Heart right ventricle (tissue), 16 donors: Measurements from ENCODE around the gene MAP7. TPM values are rescaled to one million over a fixed set of nuclear protein-coding genes. Genes with fewer than 3 reads are reported as not detected.
"Not testable (repeated sequence)": the region's sequence is repeated elsewhere in the genome, so short reads cannot be mapped to it uniquely, and the experiment has no call there.

ENCODE experiments used
- ATAC-seq, 8 donors: fragments of 200-7000 bp; cut with Tn5 transposase; one replicate each; pipeline ENCODE4 v1.9.1; 2020; ENCODE audit warnings: mild to moderate bottlenecking in 8 of 8, moderate library complexity in 8 of 8, moderate number of reproducible peaks in 1 of 8
- DNase-seq, 2 donors: peaks; one replicate each; pipeline ENCODE4 v3.0.0-alpha.2; 2020
- H3K27ac ChIP-seq, 10 donors: fragments of 200-600 bp; sonication (generic) in 2 of 10; one replicate each; pipeline versions ENCODE4 v1.5.0 to v1.8.0; 2020 to 2022; ENCODE audit warnings: mild to moderate bottlenecking in 3 of 10
- H3K27me3 ChIP-seq, 7 donors: fragments of 200-600 bp; one replicate each; pipeline ENCODE4 v1.8.0; 2021 to 2022; ENCODE audit warnings: mild to moderate bottlenecking in 2 of 7
- H3K36me3 ChIP-seq, 9 donors: fragments of 200-600 bp; sonication (generic) in 1 of 9; one replicate each; pipeline versions ENCODE4 v1.5.0 to v1.8.0; 2020 to 2022; ENCODE audit warnings: mild to moderate bottlenecking in 2 of 9
- H3K4me1 ChIP-seq, 9 donors: fragments of 200-600 bp; sonication (generic) in 1 of 9; one replicate each; pipeline versions ENCODE4 v1.5.0 to v1.8.0; 2020 to 2022; ENCODE audit warnings: mild to moderate bottlenecking in 4 of 9
- H3K4me3 ChIP-seq, 10 donors: fragments of 200-600 bp; sonication (generic) in 2 of 10; one replicate each; pipeline versions ENCODE4 v1.5.0 to v1.8.0; 2020 to 2022; ENCODE audit warnings: mild to moderate bottlenecking in 7 of 10, moderate library complexity in 2 of 10
- H3K9me3 ChIP-seq, 11 donors: fragments of 200-600 bp in 10 of 11; sonication (generic) in 2 of 11; one replicate each; pipeline versions ENCODE4 v1.5.0 to v1.8.0; 2013 to 2022; ENCODE audit warnings: mild to moderate bottlenecking in 2 of 11, control low read depth in 1 of 11, moderate library complexity in 1 of 11
- WGBS, 2 donors: extraction: QIAGEN DNeasy Blood & Tissue Kit; methylation state at CpG; one replicate each; pipeline ENCODE4 v1.1.7; 2013; ENCODE audit warnings: inconsistent platforms in 1 of 2; 5-methylcytosine and 5-hydroxymethylcytosine counted together
- intact Hi-C, 10 donors: fragments of 100-400 bp; cut with DNase I; formaldehyde crosslinking; loops; one replicate each; pipeline versions ENCODE4 v1.11.1 to v1.14.2; 2022
- polyA plus RNA-seq, 2 donors: library from polyadenylated mRNA; stranded (reverse); fragments of 200-250 nt; gene quantifications; one replicate each; pipeline ENCODE4 v1.2.3, GENCODE V29; 2013
- total RNA-seq, 10 donors: library from RNA; stranded (reverse); fragmentation: NEBNext Ultra II Directional in 3 of 10; extraction: Animal tissue kit (Norgen Biotek cat#: 25700) in 3 of 10; gene quantifications; one replicate each; pipeline versions ENCODE4 v1.2.1 to v1.2.4, GENCODE V29; 2021 to 2023
- TF ChIP-seq, protein P1 (sequence below), 9 donors: fragments of 200-600 bp; sonication (generic) in 2 of 9; IDR thresholded peaks; one replicate each; pipeline versions ENCODE4 v1.5.0 to v1.8.0; 2021 to 2022; ENCODE audit warnings: antibody characterized with exemption in 9 of 9, mild to moderate bottlenecking in 5 of 9, moderate library complexity in 1 of 9
- donor health status: Arrhythmogenic right ventricular cardiomyopathy.
- donor health status: ischemic (EF 13 %, LVEDD 7.1; RV severe dilation, severe dysfunction).
- donor health status: healthy with polysubstance abuse.
- donor health status: DM: no; HTN: yes; CAD: no.
- donor health status: DM: no; HTN: no; CAD: no.
- donor health status: ischemic (EF 25% LVEDD 6.9; RV normal size, moderate dysfunction).
- donor health status: ischemic (EF 25% LVEDD 5.7; RV mildly dilated, moderate dysfunction).
- donor health status: healthy.
- donor health status: DM: yes; HTN: yes; CAD: no.
- donor health status: Ischemic cardiomyopathy.
- donor health status: ischemic (EF 35%, LVEDD 5.7; RV mildly dilated, moderate dysfunction).
- donor health status: nonischemic (EF 11% LVEDD 7.7; RV severe dilation, severe dysfunction).
- donor health status: DM: yes; HTN: yes; CAD: no.
- donor health status: PGD.
- donor health status: ischemic (EF 29% LVEDD 5.4; RV normal size, mild dysfunction).
- donor health status: nonischemic (EF 23%, LVEDD 6.1; RV moderate dilation, normal function).

MAP7 gene
- total and polyA plus RNA-seq, 12 donors: 0.48 to 4.1 (median 2.3) TPM

DNA sequence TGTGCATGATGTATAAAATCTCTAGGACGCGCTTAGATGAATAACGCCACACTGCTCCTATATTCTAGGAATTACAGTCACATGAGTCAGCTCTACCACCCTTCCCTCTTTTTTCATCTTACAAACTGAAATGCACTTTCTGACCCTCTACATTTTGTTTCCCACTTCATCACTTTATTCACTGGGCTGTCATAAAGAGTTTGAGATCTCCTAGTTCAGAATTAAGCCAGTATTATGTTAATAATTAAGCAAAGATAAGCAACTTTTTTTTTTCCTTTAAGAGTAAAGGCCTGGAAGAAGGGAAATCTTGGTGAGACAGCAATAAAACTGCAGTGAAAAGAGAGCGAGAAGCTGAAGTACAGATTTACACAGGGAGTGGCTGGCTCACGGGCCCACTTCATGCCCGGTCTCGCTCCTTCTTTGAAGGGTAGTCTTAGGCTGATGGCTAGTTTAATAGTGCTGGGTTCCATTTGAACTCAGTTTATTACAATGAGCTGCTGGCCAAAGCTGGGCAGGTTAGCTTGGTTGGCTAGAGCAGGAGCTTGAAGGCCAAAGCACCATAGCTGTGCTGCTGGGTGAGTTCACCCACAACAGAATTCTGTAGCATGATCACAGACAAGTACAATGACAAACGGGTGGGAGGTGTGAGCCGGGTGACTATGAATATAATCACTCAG is 110.6 kb downstream of the MAP7 start:
- Histone ChIP-seq H3K36me3 (no peaks in the 10 kb centered on the region), H3K27me3 (no peaks in the 10 kb centered on the region), H3K4me1 (no peaks in the 10 kb centered on the region), H3K27ac (no peak overlapping the region), H3K9me3 (no peaks in the 10 kb centered on the region), H3K4me3 (no peak overlapping the region)
- intact Hi-C loops: no loop called here
- DNase-seq (no peak), ATAC-seq (no peak)
- 92% methylated on average over 9 of the region's 9 CpGs for WGBS, 2 donors
- TF ChIP-seq, protein P1, sequence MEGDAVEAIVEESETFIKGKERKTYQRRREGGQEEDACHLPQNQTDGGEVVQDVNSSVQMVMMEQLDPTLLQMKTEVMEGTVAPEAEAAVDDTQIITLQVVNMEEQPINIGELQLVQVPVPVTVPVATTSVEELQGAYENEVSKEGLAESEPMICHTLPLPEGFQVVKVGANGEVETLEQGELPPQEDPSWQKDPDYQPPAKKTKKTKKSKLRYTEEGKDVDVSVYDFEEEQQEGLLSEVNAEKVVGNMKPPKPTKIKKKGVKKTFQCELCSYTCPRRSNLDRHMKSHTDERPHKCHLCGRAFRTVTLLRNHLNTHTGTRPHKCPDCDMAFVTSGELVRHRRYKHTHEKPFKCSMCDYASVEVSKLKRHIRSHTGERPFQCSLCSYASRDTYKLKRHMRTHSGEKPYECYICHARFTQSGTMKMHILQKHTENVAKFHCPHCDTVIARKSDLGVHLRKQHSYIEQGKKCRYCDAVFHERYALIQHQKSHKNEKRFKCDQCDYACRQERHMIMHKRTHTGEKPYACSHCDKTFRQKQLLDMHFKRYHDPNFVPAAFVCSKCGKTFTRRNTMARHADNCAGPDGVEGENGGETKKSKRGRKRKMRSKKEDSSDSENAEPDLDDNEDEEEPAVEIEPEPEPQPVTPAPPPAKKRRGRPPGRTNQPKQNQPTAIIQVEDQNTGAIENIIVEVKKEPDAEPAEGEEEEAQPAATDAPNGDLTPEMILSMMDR (IDR thresholded peaks at IDR 0.05): no peak

DNA sequence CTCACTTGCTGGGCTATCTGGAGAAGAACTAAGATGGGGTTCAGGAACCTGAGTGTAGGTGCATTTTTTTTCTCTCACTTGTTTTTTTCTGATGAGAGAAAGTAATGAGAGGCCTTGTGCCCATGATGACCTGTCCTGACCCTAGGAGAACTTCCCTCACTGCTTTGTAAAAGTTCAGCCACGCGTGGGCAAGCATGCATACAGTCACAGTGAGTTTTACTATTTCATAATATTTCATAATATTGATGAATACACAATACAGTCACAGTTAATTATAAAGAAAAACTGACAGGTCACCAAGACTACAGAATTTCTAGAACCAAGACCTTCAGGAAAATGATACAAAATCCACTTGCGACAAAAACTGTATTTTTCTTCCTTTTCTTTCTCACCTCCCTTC is 111.8 kb downstream of the MAP7 start:
- no peak for DNase-seq
- Histone ChIP-seq H3K36me3 (no peaks in the 10 kb centered on the region), H3K27ac (no peak overlapping the region), H3K9me3 (no peaks in the 10 kb centered on the region), H3K4me3 (no peak overlapping the region), H3K4me1 (no peaks in the 10 kb centered on the region), H3K27me3 (no peaks in the 10 kb centered on the region)
- ATAC-seq: no peak
- intact Hi-C loops: no loop called here
- TF ChIP-seq, protein P1 (IDR thresholded peaks at IDR 0.05): no peak
- WGBS, 2 donors: 76 to 79% methylated on average over 3 of the region's 3 CpGs

DNA sequence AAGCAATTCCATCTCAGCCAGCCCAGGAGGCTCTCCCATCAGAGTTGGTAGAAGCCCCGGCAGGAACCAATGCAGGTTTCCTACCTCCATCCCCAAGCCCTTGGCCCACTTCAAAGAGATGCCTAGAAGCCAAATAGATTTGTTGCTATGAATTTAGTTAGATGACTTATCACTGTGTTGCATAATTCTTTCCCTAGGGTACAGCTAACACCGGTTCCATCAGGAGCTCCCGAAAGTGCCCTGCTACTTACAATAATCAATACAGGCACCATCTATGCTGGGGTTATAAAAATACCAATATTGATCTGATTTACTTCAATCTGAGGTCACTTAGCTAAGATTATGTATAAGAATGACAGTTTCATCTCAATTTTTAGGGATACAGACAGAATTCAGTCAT is 113.0 kb downstream of the MAP7 start:
- 82 to 90% methylated on average over 3 of the region's 3 CpGs for WGBS, 2 donors
- Histone ChIP-seq H3K4me1 (no peaks in the 10 kb centered on the region), H3K27ac (no peak overlapping the region), H3K9me3 (no peaks in the 10 kb centered on the region), H3K4me3 (no peak overlapping the region), H3K27me3 (no peaks in the 10 kb centered on the region), H3K36me3 (no peaks in the 10 kb centered on the region)
- intact Hi-C loops: no loop called here
- TF ChIP-seq, protein P1 (IDR thresholded peaks at IDR 0.05): no peak
- DNase-seq (no peak), ATAC-seq (no peak)

DNA sequence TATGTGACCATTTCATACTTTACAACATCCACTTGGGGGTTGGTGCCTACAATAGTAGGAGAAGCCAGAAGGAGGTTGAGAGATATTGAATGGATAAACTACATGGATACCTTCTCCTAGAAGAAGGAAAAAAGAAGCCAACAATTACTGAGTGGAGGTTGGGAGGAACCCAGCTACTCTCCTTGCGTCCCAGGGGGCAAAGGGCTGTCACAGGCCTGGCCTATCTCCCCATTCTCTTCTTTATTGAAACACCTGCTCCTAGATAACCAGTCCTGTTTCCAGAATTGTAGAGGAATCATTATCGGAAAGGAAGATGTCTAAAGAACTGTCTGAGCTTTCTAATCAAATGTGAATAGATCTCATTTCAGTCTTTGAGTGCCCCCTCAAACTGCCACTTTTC is 115.1 kb downstream of the MAP7 start:
- no peaks in the 10 kb centered on the region for H3K4me1 ChIP-seq
- no peak overlapping the region for H3K27ac ChIP-seq
- no peak overlapping the region for H3K4me3 ChIP-seq
- no peaks in the 10 kb centered on the region for H3K36me3 ChIP-seq
- no peaks in the 10 kb centered on the region for H3K9me3 ChIP-seq
- no peak for ATAC-seq
- TF ChIP-seq, protein P1 (IDR thresholded peaks at IDR 0.05): no peak
- H3K27me3 ChIP-seq: no peaks in the 10 kb centered on the region
- intact Hi-C loops: no loop called here
- 72 to 83% methylated on average over 2 of the region's 2 CpGs for WGBS, 2 donors
- DNase-seq: no peak

DNA sequence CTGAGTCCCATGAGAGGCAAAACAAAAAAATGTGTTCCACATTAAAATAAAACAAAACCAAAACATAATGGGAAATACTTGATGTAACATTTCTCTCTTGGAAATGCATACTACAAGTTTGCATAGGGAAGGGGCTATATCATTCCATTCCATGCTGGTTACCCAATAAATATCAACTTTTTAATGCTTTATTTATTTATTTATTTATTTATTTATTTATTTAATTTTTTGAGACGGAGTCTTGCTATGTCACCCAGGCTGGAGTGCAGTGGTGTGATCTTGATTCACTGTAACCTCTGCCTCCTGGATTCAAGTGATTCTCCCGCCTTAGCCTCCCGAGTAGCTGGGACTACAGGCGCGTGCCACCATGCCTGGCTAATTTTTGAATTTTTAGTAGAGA is 118.9 kb downstream of the MAP7 start:
- intact Hi-C loops: not testable (repeated sequence)
- 96 to 98% methylated on average over 5 of the region's 5 CpGs for WGBS, 2 donors

More for the DNA sequence above, 118.9 kb downstream of the MAP7 start:
- not testable (repeated sequence) for DNase-seq, ATAC-seq, H3K27me3 ChIP-seq, H3K27ac ChIP-seq, H3K36me3 ChIP-seq, H3K4me1 ChIP-seq, H3K4me3 ChIP-seq, H3K9me3 ChIP-seq
